GM12872 (cell line): Measurements from ENCODE around the gene TRIM32.

Source experiments
- TF ChIP-seq, protein P1 (sequence below): IDR thresholded peaks from 3 replicates; pipeline ENCODE4 v1.5.1; 2011; ENCODE audit warnings: low read depth, mild to moderate bottlenecking, low read length, moderate library complexity; ENCODE audit not compliant: insufficient read depth

TRIM32 gene

DNA sequence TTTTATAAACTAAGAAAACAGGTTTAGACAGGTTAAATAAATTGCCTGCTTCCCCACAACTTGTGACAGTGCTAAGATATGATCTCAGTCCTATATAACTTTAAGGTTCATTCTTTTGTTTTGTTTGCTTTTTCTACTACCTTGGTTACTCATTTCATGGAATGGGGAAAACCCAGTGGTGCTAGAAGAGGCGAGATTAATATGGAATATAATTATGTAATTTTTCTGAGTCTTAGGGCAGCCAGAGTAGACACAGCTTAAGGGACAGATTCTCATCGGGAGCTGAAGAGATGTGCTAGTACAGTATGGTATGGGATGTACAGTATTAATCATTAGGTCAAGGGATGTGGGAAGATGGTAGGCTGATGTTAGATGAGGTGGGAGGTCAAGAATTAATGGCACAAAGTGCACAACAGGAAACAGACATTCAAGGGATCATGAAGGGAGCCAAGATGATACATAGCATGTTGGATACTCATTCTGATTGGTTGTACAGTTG is 6.2 kb downstream of the TRIM32 start:
- TF ChIP-seq, protein P1, sequence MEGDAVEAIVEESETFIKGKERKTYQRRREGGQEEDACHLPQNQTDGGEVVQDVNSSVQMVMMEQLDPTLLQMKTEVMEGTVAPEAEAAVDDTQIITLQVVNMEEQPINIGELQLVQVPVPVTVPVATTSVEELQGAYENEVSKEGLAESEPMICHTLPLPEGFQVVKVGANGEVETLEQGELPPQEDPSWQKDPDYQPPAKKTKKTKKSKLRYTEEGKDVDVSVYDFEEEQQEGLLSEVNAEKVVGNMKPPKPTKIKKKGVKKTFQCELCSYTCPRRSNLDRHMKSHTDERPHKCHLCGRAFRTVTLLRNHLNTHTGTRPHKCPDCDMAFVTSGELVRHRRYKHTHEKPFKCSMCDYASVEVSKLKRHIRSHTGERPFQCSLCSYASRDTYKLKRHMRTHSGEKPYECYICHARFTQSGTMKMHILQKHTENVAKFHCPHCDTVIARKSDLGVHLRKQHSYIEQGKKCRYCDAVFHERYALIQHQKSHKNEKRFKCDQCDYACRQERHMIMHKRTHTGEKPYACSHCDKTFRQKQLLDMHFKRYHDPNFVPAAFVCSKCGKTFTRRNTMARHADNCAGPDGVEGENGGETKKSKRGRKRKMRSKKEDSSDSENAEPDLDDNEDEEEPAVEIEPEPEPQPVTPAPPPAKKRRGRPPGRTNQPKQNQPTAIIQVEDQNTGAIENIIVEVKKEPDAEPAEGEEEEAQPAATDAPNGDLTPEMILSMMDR: no peak

DNA sequence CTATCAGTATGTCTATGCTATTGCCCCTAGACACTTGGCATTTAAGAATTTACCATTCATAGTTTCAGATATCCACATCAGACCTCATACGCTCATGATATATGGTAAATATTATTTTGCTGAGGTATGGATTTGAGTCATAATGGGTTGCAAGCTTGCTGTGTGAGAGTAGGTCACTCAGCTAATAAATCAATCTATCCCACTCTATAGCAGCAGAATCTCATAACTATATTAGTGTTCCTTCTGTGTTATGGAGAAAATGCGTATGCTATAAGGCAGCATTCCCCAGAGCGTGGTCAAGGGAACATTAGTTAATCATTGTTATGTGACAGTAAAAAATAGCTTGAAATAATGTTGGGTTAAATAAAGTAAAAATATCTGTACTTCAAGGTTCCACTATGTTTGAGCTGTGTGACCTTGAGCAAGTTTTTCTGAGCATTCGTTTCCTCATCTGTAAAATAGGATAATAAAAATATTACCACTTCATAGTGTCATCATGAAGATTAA is 7.7 kb downstream of the TRIM32 start:
- TF ChIP-seq, protein P1: no peak

DNA sequence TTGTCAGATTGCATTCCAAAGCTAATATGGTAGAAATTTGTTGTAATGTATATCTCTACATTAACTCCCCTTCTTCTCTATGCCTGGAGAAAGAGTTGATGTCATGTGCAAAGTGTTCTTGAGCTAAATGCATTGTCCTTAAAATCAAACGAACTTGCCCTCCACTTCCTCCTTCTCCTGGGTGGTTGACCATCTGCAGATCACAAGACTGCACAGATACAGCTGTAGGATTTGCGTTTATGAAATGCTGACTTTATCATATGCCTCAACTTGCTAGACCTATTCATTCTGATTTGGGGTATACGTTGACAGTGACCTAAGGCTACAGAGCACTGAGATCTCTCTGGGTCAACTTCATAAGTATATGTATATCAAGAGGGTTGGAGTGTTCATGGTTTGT is 8.3 kb downstream of the TRIM32 start:
- TF ChIP-seq, protein P1: no peak

DNA sequence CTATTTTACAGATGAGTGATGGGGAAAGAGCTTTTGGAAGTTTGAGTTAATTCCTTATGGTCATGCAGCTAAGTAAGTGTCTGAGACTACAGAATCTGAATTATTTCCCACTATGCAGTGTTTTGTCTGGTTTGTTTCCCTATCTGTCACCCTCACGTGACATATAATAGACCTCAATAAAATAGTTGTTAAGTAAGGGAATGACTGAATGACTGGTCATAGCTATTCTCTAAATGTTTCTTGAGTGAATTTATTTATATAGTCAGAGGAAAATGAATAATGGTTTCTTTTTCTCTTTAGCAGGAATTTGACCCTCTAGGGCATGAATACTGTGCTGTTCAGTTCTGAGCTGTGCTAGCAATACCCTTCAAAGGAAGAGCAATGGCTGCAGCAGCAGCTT is 10.3 kb downstream of the TRIM32 start:
- TF ChIP-seq, protein P1: no peak

DNA sequence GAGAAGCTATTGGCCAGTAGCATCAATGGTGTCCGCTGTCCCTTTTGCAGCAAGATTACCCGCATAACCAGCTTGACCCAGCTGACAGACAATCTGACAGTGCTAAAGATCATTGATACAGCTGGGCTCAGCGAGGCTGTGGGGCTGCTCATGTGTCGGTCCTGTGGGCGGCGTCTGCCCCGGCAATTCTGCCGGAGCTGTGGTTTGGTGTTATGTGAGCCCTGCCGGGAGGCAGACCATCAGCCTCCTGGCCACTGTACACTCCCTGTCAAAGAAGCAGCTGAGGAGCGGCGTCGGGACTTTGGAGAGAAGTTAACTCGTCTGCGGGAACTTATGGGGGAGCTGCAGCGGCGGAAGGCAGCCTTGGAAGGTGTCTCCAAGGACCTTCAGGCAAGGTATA is 10.8 kb downstream of the TRIM32 start:
- TF ChIP-seq, protein P1: no peak

DNA sequence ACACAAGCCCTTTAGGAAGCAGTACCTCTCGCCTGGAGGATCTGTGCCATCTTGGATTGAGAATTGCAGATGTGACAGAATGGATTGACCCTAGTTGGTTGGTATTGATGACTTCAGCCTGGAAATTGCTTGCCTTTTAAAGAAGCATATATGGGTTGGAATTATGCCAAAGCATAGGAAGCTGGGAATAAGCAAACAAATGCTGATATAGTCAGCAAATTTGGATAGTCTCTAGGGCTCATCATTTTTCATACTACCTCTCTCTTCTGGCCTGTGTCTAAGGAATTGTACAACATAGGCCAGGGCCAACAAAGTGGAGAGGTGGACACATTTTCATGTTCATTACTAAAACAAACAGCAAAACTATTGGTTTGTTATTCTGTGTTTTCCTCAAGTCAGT is 13.2 kb downstream of the TRIM32 start:
- TF ChIP-seq, protein P1: no peak

DNA sequence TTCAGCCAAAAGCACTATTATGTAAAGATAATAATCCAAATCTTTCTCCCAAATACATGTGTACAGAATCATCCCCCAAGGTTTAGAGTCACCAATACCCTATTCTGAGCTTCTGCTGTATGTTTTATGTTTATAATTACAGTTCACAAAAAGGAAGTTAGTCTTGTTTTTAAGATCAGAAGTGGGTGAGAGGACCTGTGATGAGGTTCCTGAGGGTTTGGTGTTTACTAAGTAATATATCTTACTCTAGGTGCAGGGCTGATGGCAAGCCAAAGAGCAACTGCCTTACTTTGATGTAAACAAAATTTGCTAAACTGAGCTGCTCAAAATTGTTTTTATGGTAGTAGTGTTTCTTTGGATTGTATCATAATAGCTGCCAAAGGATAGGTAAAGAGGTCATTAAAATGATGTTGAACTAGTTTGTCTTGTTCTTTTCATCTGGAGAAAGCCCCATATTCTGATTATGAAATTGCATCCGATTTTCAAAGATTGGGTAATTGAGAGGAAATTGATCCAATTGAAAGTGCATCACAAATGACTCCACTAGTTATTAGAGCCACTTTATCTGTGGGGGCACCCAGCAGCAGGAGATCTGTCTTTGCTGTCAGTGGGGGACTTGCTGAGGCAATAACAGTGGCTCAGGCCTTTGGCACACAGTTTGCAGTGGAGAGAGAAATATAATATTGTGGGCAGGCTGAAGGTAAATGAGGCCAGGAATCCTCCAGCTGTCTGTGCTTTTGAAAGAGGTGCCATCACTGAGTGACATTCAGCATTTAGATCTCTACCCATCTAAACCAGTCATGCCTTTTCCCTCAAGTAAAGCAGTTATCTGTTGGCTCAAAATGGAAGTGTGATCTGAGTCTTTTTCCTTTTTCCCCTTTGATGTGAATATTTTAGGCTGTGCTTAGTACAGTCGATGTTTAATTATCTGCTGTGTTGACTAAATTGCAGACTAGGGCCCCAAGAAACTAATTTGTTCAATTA is 14.1 kb downstream of the TRIM32 start:
- TF ChIP-seq, protein P1: no peak
